ENCODE data around the gene FOXP1. TPM values are rescaled to one million over a fixed set of nuclear protein-coding genes. Genes with fewer than 3 reads are reported as not detected.

The FOXP1 gene
- total and polyA plus RNA-seq, 2 of the 13 experiments (the other 11 are each of a cell fraction or from before 2014, with no cell fraction given), result 40.4 to 59.0 TPM

DNA sequence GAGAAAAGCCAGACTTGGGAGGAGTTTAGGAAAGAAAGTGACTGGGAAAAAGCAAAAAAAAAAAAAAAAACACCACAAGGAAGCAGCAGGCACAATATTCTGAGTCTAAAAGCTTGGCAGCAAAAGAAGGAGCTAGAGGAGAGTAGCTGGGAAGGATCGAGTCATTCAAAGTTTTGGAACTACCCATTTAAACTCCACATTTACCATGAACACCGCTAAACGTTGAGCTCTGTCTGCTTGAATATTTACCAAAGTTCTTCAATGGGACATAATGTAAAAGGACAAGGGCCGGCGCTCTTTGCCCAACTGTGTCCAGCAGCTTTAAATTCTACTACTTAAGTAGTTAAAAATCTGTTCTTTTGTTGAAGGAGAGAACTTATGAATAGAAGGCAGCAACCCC is 481.9 kb downstream of the FOXP1 start:
- Histone ChIP-seq H3K79me2 (ENCODE audit: insufficient read depth, low read length) (no peaks in the 10 kb centered on the region), H3K9me3 (ENCODE audit: low read length) (no peaks in the 10 kb centered on the region), H3K4me3 (replicated peaks in 1 of 3; ENCODE audit: insufficient read depth in 1 of 3, low read depth in 2 of 3, low read length in 3 of 3) (no peak overlapping the region), H4K20me1 (ENCODE audit: insufficient read depth, low read length) (0 out of 2 replicates have a peak, but pooled peaks cover 3% of the 10 kb centered on the region), H2AFZ (ENCODE audit: low read length) (no peak overlapping the region), H3K4me1 (ENCODE audit: insufficient read depth, low read length) (peaks cover 29% of the 10 kb centered on the region), H3K27ac (ENCODE audit: extremely low read length, insufficient read depth, low read length) (no peak overlapping the region), H3K9ac (ENCODE audit: insufficient read depth, low read depth, low read length) (no peak overlapping the region), H3K27me3 (ENCODE audit: control insufficient read depth in 1 of 2, insufficient read depth in 2 of 2, low read length in 2 of 2) (no peaks in the 10 kb centered on the region), H3K36me3 (replicated peaks in 1 of 2; ENCODE audit: control insufficient read depth in 1 of 2, insufficient read depth in 2 of 2, low read length in 2 of 2) (peaks cover 2 to 14% of the 10 kb centered on the region in 2 experiments; a peak in 2 of 5 replicates), H3K4me2 (ENCODE audit: low read depth, low read length) (no peak overlapping the region)
- no TSS peak for BruUV-seq (replicated peaks)
- no peak for FAIRE-seq
- intact Hi-C loops (cut with micrococcal nuclease; ENCODE audit: unreplicated experiment), result no loop called here
- in situ Hi-C loops (cut with HindIII; ENCODE audit: extremely low pct_ligation_motif_present, low pct_unique_long_range_greater_than_20kb), result no loop called here
- DNase-seq (ENCODE audit: low spot score), result no peak
- TF ChIP-seq PAF1 (CRISPR knock-in tag; IDR thresholded peaks at IDR 0.05) (no peak), ZNF552 (CRISPR knock-in tag; IDR thresholded peaks at IDR 0.05; ENCODE audit: borderline replicate concordance) (no peak), ZNF598 (CRISPR knock-in tag; IDR thresholded peaks at IDR 0.05; ENCODE audit: borderline replicate concordance) (no peak)
- TF ChIP-seq, protein P1, sequence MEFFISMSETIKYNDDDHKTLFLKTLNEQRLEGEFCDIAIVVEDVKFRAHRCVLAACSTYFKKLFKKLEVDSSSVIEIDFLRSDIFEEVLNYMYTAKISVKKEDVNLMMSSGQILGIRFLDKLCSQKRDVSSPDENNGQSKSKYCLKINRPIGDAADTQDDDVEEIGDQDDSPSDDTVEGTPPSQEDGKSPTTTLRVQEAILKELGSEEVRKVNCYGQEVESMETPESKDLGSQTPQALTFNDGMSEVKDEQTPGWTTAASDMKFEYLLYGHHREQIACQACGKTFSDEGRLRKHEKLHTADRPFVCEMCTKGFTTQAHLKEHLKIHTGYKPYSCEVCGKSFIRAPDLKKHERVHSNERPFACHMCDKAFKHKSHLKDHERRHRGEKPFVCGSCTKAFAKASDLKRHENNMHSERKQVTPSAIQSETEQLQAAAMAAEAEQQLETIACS (CRISPR knock-in tag; IDR thresholded peaks at IDR 0.05), result no peak
- WGBS (ENCODE audit: low lambda C conversion rate), result 96% methylated on average over 5 of the region's 5 CpGs
- ChIA-PET POLR2A (no interaction called here), CTCF (ENCODE audit: low intra/inter-chr PET ratio, low total read pairs) (no interaction called here)
- no peak for ATAC-seq

DNA sequence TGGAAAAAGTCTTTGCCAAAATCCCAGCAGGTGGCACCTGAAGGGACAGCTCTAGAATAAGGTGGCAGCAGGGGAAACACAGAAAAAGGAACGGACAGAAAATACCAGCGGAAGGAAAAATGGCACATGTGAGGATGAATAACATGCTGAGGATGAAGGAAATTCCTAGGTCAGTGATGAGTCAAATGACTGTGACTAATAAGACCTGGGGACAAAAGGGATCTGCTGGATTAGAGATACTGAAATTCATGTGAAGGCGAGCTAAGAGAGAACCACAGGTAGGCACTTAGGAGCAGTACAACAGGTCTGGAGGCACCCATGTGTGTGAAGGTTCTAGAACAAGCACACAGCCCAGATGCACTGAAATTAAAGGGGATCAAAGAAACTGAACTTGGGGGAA is 482.5 kb downstream of the FOXP1 start:
- ChIA-PET POLR2A (no interaction called here), CTCF (ENCODE audit: low intra/inter-chr PET ratio, low total read pairs) (no interaction called here)
- no peak for ATAC-seq
- H3K27me3 ChIP-seq (ENCODE audit: control insufficient read depth in 1 of 2, insufficient read depth in 2 of 2, low read length in 2 of 2), result no peaks in the 10 kb centered on the region
- intact Hi-C loops (cut with micrococcal nuclease; ENCODE audit: unreplicated experiment), result no loop called here
- no peaks in the 10 kb centered on the region for H3K79me2 ChIP-seq (ENCODE audit: insufficient read depth, low read length)
- in situ Hi-C loops (cut with HindIII; ENCODE audit: extremely low pct_ligation_motif_present, low pct_unique_long_range_greater_than_20kb), result no loop called here
- H2AFZ ChIP-seq (ENCODE audit: low read length), result no peak overlapping the region
- H3K27ac ChIP-seq (ENCODE audit: extremely low read length, insufficient read depth, low read length), result no peak overlapping the region
- H3K4me1 ChIP-seq (ENCODE audit: insufficient read depth, low read length), result peaks cover 29% of the 10 kb centered on the region
- no peak for DNase-seq (ENCODE audit: low spot score)
- no peaks in the 10 kb centered on the region for H3K9me3 ChIP-seq (ENCODE audit: low read length)
- FAIRE-seq, result no peak
- no peak overlapping the region for H3K9ac ChIP-seq (ENCODE audit: insufficient read depth, low read depth, low read length)
- H3K4me3 ChIP-seq (replicated peaks in 1 of 3; ENCODE audit: insufficient read depth in 1 of 3, low read depth in 2 of 3, low read length in 3 of 3), result no peak overlapping the region
- WGBS (ENCODE audit: low lambda C conversion rate), result 98% methylated on average over 3 of the region's 3 CpGs
- no TSS peak for BruUV-seq (replicated peaks)
- 0 out of 2 replicates have a peak, but pooled peaks cover 3% of the 10 kb centered on the region for H4K20me1 ChIP-seq (ENCODE audit: insufficient read depth, low read length)
- H3K36me3 ChIP-seq (replicated peaks in 1 of 2; ENCODE audit: control insufficient read depth in 1 of 2, insufficient read depth in 2 of 2, low read length in 2 of 2), result peaks cover 2 to 14% of the 10 kb centered on the region in 2 experiments; a peak in 2 of 5 replicates
- no peak overlapping the region for H3K4me2 ChIP-seq (ENCODE audit: low read depth, low read length)
- TF ChIP-seq NFYC (CRISPR knock-in tag; IDR thresholded peaks at IDR 0.05), result no peak
- TF ChIP-seq PTBP1 (IDR thresholded peaks at IDR 0.05; ENCODE audit: low read depth, low read length, poor library complexity, severe bottlenecking), result no peak
- TF ChIP-seq, protein P2, sequence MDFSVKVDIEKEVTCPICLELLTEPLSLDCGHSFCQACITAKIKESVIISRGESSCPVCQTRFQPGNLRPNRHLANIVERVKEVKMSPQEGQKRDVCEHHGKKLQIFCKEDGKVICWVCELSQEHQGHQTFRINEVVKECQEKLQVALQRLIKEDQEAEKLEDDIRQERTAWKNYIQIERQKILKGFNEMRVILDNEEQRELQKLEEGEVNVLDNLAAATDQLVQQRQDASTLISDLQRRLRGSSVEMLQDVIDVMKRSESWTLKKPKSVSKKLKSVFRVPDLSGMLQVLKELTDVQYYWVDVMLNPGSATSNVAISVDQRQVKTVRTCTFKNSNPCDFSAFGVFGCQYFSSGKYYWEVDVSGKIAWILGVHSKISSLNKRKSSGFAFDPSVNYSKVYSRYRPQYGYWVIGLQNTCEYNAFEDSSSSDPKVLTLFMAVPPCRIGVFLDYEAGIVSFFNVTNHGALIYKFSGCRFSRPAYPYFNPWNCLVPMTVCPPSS (IDR thresholded peaks at IDR 0.05), result no peak
- no peak for TF ChIP-seq FOXP1 (IDR thresholded peaks at IDR 0.05)
- no peak for TF ChIP-seq FOXP1 (CRISPR knock-in tag; IDR thresholded peaks at IDR 0.05)
- TF ChIP-seq, protein P3, sequence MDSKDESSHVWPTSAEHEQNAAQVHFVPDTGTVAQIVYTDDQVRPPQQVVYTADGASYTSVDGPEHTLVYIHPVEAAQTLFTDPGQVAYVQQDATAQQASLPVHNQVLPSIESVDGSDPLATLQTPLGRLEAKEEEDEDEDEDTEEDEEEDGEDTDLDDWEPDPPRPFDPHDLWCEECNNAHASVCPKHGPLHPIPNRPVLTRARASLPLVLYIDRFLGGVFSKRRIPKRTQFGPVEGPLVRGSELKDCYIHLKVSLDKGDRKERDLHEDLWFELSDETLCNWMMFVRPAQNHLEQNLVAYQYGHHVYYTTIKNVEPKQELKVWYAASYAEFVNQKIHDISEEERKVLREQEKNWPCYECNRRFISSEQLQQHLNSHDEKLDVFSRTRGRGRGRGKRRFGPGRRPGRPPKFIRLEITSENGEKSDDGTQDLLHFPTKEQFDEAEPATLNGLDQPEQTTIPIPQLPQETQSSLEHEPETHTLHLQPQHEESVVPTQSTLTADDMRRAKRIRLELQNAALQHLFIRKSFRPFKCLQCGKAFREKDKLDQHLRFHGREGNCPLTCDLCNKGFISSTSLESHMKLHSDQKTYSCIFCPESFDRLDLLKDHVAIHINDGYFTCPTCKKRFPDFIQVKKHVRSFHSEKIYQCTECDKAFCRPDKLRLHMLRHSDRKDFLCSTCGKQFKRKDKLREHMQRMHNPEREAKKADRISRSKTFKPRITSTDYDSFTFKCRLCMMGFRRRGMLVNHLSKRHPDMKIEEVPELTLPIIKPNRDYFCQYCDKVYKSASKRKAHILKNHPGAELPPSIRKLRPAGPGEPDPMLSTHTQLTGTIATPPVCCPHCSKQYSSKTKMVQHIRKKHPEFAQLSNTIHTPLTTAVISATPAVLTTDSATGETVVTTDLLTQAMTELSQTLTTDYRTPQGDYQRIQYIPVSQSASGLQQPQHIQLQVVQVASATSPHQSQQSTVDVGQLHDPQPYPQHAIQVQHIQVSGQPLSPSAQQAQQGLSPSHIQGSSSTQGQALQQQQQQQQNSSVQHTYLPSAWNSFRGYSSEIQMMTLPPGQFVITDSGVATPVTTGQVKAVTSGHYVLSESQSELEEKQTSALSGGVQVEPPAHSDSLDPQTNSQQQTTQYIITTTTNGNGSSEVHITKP (CRISPR knock-in tag; IDR thresholded peaks at IDR 0.05; ENCODE audit: low read depth), result no peak
- no peak for TF ChIP-seq SIX1 (CRISPR knock-in tag; IDR thresholded peaks at IDR 0.05; ENCODE audit: borderline replicate concordance)
- TF ChIP-seq, protein P4, sequence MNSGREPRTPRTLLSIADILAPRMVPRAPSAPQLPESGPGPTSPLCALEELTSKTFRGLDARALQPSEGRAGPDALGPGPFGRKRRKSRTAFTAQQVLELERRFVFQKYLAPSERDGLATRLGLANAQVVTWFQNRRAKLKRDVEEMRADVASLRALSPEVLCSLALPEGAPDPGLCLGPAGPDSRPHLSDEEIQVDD (CRISPR knock-in tag; IDR thresholded peaks at IDR 0.05; ENCODE audit: borderline replicate concordance), result no peak
- TF ChIP-seq ZNF367 (CRISPR knock-in tag; IDR thresholded peaks at IDR 0.05; ENCODE audit: borderline replicate concordance), result no peak
